GM21381 (cell line): ENCODE data around the gene IGFLR1.
A peak's percentile ranks its signal among the peaks of the same experiment; 100 is the strongest.

Source experiments
- ATAC-seq: cut with Tn5 transposase; IDR thresholded peaks from one replicate; pipeline ENCODE4 v1.9.1; 2021; ENCODE audit warnings: mild to moderate bottlenecking, moderate library complexity; ENCODE audit not compliant: unreplicated experiment

IGFLR1 gene

GRCh38 chr19:35755550-35756376 lies 13.5 kb upstream of the IGFLR1 start:
- no peak for ATAC-seq

DNA sequence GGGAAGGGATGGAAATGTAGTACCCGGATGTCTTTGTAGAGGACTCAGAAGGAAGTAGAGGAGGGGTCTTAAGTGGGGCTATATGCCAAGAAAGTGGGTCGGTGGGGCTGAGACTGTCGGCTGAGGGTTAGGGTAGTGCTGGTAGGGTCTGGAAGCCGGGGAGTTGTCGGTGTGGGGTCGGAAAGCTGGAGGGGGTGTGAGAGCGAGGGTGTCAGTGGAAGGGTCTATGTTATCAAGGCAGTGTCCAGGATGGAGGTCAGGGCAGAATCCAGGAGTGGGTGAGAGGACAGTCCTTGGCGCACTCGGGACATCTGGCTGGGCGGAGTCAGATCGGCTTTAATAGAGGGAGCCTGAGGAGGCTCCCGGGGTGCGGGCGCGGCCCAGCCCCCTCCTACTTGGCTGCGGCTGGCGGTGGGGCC lies 12.9 kb upstream of the IGFLR1 start:
- ATAC-seq, result no peak

DNA sequence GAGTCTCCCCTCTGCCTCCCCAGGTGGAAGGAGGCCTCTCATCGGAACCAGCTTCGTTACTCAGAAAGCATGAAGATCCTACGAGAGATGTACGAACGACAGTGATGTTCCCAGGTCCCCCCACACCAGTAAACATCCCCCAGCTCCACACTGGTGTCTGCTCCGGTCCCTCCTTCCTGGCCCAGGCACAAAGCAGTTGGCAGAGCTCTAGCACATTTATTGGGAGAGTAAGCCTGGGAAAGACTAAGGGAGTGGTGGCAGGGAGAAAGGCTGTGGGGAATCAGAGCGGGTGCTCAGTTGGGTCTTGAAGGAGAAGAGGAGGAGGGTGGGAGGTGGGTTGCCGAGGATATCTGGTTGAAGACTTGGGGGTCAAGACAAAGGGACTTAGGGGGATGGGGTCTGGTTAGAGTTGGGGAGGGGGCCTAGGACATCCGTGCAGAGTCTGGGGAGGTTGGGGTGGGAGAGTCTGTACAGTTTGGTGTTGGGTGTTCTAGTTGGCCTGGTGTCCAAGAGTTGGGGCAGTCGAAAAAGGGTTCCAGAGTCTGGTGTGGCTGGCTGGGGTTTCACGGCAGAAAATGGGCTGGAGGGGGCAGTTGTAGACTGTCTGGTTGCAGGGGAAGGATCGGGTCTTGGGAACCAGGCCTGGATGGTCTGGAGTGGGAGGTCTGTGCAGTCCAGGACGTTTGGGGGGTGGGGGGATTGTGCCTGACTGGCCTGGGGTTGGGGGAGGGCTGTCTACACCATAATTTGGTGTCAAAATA lies 12.3 kb upstream of the IGFLR1 start:
- ATAC-seq, result no peak

- no peak for ATAC-seq
Measured at GRCh38 chr19:35753634-35754369, 11.6 kb upstream of the IGFLR1 start.

GRCh38 chr19:35752746-35753350 lies 10.6 kb upstream of the IGFLR1 start:
- ATAC-seq, result no peak

- no peak for ATAC-seq
Measured at GRCh38 chr19:35751839-35752745, 9.8 kb upstream of the IGFLR1 start.

- ATAC-seq, result no peak
Measured at GRCh38 chr19:35750167-35750566, 7.9 kb upstream of the IGFLR1 start.

DNA sequence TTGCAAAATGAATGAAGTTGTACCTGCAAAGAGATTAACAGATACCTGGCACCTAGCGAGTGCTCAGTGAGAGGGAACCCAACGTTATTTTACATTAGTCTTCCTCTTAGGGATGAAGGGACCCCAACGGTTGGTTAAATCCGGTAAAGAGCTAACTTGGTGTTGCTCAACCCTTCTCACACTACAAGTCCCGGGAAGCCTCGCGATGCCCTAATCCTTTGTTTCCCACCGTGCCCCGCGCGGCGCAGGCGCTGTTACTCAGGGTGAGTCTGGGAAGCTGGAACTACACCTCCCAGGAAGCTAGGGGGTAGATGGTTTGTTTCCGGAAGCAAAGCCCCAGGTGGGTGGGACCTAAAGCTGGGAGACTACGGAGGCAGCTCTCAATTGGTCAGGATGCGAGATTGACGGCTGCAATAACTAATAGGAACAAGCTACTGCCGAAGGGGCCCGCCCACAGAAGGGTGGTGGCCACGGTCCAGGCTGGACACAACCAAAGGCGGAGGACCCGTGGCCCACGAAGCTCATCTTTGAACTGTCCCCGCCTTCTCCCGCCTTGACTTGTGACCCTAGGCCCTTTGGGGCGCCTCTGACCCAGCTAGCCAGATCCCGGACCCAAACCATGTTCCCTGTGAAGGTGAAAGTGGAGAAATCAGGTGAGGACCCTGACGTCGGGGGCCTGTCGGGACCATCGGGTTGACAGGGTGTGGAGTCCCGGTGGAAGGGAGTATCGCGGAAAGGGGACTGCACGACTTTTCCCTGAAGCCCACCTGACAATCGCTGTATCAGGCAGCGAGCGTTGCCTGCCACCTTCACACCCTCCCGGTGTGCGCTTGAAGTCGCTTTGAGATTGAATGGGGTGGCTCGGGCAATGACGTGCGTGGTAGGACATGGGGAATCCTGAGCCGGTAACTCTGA lies 6.1 kb upstream of the IGFLR1 start, which contains the start of gene LIN37:
LIN37 (plus strand) TSS at position 471 of the 915 bp plus-strand sequence; CDS start at position 620, 149 bp downstream.
- peak; percentile 57 for ATAC-seq

- ATAC-seq, result no peak
Measured at GRCh38 chr19:35746531-35746930, 4.3 kb upstream of the IGFLR1 start.

DNA sequence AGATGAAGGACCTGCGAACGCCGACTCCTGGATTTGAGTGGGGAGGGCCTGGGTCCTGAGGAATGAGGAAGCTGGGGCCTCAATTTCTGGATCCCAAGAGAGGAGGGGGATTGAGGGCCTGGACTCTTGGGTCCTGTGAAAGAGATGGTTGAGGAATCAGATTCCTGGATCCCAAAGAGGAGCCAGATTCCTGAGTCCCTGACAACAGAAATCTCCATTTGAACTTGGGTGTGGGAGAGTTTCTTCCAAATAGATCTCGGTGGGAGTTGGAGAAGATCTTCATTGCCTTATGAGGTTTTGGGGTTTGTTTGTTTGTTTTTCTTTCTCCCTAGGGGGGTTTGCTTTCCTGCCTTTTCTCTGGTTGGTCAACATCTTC lies 3.8 kb upstream of the IGFLR1 start:
- ATAC-seq, result no peak

- peak; percentile 40 for ATAC-seq
Measured at GRCh38 chr19:35745328-35746086, 3.3 kb upstream of the IGFLR1 start, which contains the start of the genes PSENEN and U2AF1L4. PSENEN (plus strand) TSS chr19:35745651; CDS start chr19:35745931, 280 bp downstream. U2AF1L4 (minus strand) TSS chr19:35745418; CDS start chr19:35745391, 27 bp downstream.

DNA sequence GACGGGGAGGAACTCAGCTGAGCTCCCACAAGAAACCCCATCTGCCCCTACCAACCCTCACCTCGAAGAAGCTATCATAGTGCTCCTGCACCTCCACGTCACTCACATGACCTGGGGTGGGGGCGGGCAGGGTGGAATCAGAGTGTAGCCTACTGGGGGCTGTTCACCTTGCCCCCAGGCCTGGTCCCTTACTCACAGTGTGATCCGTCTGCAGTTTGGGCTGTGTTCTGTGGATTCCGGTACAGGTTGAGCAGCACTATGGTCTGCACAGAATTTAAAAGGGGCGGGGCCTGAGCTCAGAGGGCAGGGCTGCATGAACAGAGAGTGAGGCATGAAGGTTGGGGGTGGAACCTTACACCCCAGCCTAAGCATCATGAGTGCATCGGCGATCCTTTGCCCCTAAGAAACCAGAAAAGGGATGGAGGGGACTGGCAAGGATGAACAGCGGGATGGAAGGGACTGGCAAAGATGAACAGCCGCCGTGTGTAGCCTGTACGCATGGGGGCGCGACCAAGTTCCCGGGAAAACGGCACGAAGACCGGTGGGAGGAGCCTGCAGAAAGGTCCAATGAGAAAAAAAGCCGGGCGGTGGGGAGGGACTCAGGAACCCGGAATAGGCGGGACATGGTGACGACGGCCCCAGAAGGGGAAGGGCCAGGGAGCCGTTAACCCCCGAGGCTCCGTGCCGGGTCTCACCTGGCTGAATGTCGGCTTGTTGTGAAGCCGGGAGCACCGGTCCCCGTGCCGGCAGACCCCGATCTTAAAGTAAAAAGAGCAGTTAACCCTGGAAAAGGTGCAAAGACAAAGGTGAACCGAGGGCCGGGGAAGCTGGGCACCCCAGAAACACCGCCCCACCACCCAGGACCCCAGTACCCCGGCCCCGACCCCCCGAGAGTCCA lies 2.4 kb upstream of the IGFLR1 start:
- peak; percentile 25 for ATAC-seq

DNA sequence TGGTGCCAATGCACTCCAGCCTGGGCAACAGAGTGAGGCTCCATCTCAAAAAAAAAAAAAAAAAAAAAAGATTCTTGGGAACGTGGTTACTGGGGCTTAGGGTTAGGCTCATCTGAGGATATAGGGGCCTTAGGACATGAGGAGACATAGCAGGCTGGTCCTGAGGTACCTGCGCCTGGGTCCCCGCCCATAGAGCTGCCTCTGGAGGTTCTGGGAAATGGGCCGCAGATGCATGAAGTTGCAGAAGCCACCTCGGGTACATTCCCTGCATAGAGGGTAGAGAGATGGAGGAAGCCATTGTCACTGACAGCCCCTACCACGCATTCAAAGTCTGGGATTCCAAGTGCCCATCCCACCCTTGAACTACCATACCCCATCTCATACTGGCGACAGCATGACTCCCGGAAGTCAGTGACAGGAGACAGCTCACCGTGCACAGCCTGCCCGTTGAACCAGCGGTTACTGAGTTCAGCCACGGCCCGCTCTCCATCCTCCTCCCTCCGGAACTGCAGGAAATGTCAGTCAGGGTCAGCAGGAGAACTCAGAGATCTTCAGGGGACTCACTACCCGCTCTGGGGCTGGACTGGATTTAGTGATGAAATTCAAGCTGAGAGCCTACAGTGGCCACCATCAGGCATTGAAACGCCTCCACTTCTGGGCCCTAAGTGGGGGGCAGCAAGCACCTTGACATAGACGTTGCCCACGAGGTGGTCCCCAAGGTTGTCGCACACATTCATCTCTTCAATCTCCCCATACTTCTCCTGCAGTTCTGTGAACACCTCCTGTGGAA lies 1.6 kb upstream of the IGFLR1 start:
- ATAC-seq, result no peak

GRCh38 chr19:35741203-35741515 lies 1.1 kb downstream of the IGFLR1 start:
- ATAC-seq, result no peak

- peak; percentile 50 for ATAC-seq
Measured at GRCh38 chr19:35740423-35741202, 1.6 kb downstream of the IGFLR1 start.

DNA sequence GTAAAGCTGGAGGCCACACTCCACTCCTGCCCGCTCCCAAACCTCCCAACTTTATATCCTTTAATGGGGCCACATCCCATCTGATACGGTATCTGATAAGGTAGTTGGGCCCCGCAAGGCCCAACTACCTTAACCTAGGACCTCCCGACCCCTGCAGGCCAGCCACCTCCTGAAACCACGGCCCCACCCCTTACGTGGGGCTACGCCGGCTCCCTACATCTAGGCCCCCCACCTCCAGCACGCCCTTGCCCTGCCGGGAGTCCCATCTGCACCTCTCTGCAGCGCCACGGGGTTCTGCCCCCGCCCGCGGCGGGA lies 2.2 kb downstream of the IGFLR1 start:
- peak; percentile 11 for ATAC-seq
